Endothelial cell (in vitro differentiated cells): ENCODE measurements around the gene DNAH17. TPM values are rescaled to one million over a fixed set of nuclear protein-coding genes. Genes with fewer than 3 reads are reported as not detected.

Source experiments
- DNase-seq: peaks from one replicate; pipeline ENCODE4 v3.0.0; 2021; ENCODE audit warnings: low spot score
- H3K27ac Mint-ChIP-seq: one replicate; pipeline ENCODE4 v1.8.0; 2021; ENCODE audit warnings: mixed read lengths, inconsistent platforms; ENCODE audit not compliant: unreplicated experiment
- H3K27me3 Mint-ChIP-seq: one replicate; pipeline ENCODE4 v1.8.0; 2021; ENCODE audit warnings: mild to moderate bottlenecking, moderate library complexity, mixed read lengths, inconsistent platforms; ENCODE audit not compliant: unreplicated experiment
- H3K36me3 Mint-ChIP-seq: one replicate; pipeline ENCODE4 v1.8.0; 2021; ENCODE audit warnings: mild to moderate bottlenecking, low read depth, mixed read lengths, inconsistent platforms; ENCODE audit not compliant: unreplicated experiment
- H3K4me1 Mint-ChIP-seq: one replicate; pipeline ENCODE4 v1.8.0; 2021; ENCODE audit warnings: mild to moderate bottlenecking, mixed read lengths, inconsistent platforms; ENCODE audit not compliant: unreplicated experiment
- H3K4me3 Mint-ChIP-seq: one replicate; pipeline ENCODE4 v1.8.0; 2021; ENCODE audit warnings: mild to moderate bottlenecking, mixed read lengths, inconsistent platforms; ENCODE audit not compliant: unreplicated experiment
- H3K9me3 Mint-ChIP-seq: one replicate; pipeline ENCODE4 v1.8.0; 2021; ENCODE audit warnings: mixed read lengths, inconsistent platforms; ENCODE audit not compliant: unreplicated experiment
- total RNA-seq: library from RNA; stranded (reverse); fragmentation: NEBNext Ultra II Directional; extraction: Animal tissue kit (Norgen Biotek cat#: 25700); gene quantifications from one replicate; pipeline ENCODE4 v1.2.1, GENCODE V29; 2021; ENCODE audit not compliant: unreplicated experiment
- TF ChIP-seq, protein P1 (sequence below): fragments of 200-600 bp; sonication (generic); IDR thresholded peaks from one replicate; pipeline ENCODE4 v1.5.0; 2021; ENCODE audit warnings: antibody characterized with exemption; ENCODE audit not compliant: unreplicated experiment

The DNAH17 gene
- total RNA-seq, 1 donor from 2014 or later = 1.0 TPM

- TF ChIP-seq, protein P1, sequence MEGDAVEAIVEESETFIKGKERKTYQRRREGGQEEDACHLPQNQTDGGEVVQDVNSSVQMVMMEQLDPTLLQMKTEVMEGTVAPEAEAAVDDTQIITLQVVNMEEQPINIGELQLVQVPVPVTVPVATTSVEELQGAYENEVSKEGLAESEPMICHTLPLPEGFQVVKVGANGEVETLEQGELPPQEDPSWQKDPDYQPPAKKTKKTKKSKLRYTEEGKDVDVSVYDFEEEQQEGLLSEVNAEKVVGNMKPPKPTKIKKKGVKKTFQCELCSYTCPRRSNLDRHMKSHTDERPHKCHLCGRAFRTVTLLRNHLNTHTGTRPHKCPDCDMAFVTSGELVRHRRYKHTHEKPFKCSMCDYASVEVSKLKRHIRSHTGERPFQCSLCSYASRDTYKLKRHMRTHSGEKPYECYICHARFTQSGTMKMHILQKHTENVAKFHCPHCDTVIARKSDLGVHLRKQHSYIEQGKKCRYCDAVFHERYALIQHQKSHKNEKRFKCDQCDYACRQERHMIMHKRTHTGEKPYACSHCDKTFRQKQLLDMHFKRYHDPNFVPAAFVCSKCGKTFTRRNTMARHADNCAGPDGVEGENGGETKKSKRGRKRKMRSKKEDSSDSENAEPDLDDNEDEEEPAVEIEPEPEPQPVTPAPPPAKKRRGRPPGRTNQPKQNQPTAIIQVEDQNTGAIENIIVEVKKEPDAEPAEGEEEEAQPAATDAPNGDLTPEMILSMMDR = no peak
- Mint-ChIP-seq H3K36me3 (no peaks in the 10 kb centered on the region), H3K9me3 (no peaks in the 10 kb centered on the region), H3K4me3 (no peak overlapping the region), H3K27ac (no peak overlapping the region), H3K27me3 (peaks cover 1% of the 10 kb centered on the region), H3K4me1 (no peaks in the 10 kb centered on the region)
- DNase-seq = no peak
These were observed 99.1 kb downstream of the DNAH17 start for GRCh38 chr17:78477913-78478756.

- no peaks in the 10 kb centered on the region for H3K9me3 Mint-ChIP-seq
- no peak for DNase-seq
- no peaks in the 10 kb centered on the region for H3K27me3 Mint-ChIP-seq
- TF ChIP-seq, protein P1 = no peak
- H3K4me1 Mint-ChIP-seq = no peaks in the 10 kb centered on the region
- no peak overlapping the region for H3K27ac Mint-ChIP-seq
- H3K4me3 Mint-ChIP-seq = no peak overlapping the region
- no peaks in the 10 kb centered on the region for H3K36me3 Mint-ChIP-seq
These were observed 100.2 kb downstream of the DNAH17 start for GRCh38 chr17:78476973-78477372.

GRCh38 chr17:78476149-78476548 lies 101.0 kb downstream of the DNAH17 start:
- Mint-ChIP-seq H3K27ac (no peak overlapping the region), H3K9me3 (no peaks in the 10 kb centered on the region), H3K36me3 (no peaks in the 10 kb centered on the region), H3K4me3 (no peak overlapping the region), H3K4me1 (no peaks in the 10 kb centered on the region), H3K27me3 (no peaks in the 10 kb centered on the region)
- TF ChIP-seq, protein P1 = no peak
- DNase-seq = no peak

DNA sequence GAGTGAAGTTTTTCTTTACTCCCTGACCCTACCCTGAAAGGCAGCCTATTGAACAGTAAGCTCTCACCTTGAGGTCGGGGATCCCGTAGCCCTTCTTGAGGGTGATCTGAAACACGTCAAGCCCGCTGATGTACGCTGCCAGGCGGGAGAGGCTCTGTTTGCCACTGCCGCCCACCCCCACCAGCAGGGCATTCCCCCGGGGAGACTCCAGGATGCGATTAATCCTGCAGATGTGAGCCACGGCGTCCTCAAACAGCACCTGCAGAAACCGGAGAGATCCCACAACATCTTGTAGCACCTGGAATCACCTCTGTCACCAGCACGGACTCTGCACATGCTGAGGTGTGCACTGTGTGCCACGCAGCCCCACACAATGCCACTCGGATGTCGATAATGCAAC lies 102.0 kb downstream of the DNAH17 start:
- Mint-ChIP-seq H3K4me3 (no peak overlapping the region), H3K27ac (no peak overlapping the region), H3K4me1 (no peaks in the 10 kb centered on the region), H3K27me3 (no peaks in the 10 kb centered on the region), H3K36me3 (no peaks in the 10 kb centered on the region), H3K9me3 (no peaks in the 10 kb centered on the region)
- TF ChIP-seq, protein P1 = no peak
- DNase-seq = no peak

DNA sequence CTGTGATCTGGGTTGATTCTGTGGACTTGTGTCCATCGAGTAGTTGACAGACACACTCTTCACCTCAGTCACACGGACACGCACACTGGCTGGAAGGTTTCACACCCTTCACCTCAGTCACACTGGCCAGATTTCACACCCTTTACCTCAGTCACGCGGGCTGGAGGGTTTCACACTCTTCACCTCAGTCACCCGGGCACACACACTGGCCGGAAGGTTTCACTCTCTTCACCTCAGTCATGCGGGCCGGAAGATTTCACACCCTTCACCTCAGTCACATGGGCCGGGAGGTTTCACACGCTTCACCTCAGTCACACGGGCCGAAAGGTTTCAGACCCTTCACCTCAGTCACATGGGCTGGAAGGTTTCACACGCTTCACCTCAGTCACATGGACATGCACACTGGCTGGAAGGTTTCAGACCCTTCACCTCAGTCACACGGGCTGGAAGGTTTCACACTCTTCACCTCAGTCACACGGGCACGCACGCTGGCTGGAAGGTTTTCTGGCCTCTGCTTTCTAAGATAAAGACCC lies 102.5 kb downstream of the DNAH17 start:
- no peaks in the 10 kb centered on the region for H3K4me1 Mint-ChIP-seq
- H3K4me3 Mint-ChIP-seq = peak overlapping the region; percentile 14
- TF ChIP-seq, protein P1 = no peak
- no peaks in the 10 kb centered on the region for H3K9me3 Mint-ChIP-seq
- DNase-seq = no peak
- no peaks in the 10 kb centered on the region for H3K36me3 Mint-ChIP-seq
- H3K27me3 Mint-ChIP-seq = no peaks in the 10 kb centered on the region
- H3K27ac Mint-ChIP-seq = no peak overlapping the region
